ENCODE measurements around the gene FCRLA.

Gene FCRLA

GRCh38 chr1:161731981-161732718 lies 25.1 kb downstream of the FCRLA start:
- Histone ChIP-seq H3K4me1 (ENCODE audit: low read length) (peaks cover 53% of the 10 kb centered on the region), H3K27me3 (ENCODE audit: low read depth, low read length) (no peaks in the 10 kb centered on the region), H3K27ac (ENCODE audit: low read length) (no peak overlapping the region), H3K36me3 (replicated peaks; ENCODE audit: low read depth, low read length) (no peaks in the 10 kb centered on the region), H3K4me2 (ENCODE audit: low read length) (no peak overlapping the region), H3K9ac (ENCODE audit: low read length) (no peak overlapping the region), H3K4me3 (ENCODE audit: low read length) (no peak overlapping the region), H4K20me1 (ENCODE audit: insufficient read depth, low read length) (no peaks in the 10 kb centered on the region), H3K79me2 (ENCODE audit: low read length) (no peaks in the 10 kb centered on the region), H3K9me3 (ENCODE audit: insufficient read depth, low read length) (no peaks in the 10 kb centered on the region), H2AFZ (ENCODE audit: low read depth, low read length) (no peak overlapping the region)
- TF ChIP-seq EZH2phosphoT487 (IDR thresholded peaks at IDR 0.05; ENCODE audit: low read depth), result no peak
- TF ChIP-seq, protein P1, sequence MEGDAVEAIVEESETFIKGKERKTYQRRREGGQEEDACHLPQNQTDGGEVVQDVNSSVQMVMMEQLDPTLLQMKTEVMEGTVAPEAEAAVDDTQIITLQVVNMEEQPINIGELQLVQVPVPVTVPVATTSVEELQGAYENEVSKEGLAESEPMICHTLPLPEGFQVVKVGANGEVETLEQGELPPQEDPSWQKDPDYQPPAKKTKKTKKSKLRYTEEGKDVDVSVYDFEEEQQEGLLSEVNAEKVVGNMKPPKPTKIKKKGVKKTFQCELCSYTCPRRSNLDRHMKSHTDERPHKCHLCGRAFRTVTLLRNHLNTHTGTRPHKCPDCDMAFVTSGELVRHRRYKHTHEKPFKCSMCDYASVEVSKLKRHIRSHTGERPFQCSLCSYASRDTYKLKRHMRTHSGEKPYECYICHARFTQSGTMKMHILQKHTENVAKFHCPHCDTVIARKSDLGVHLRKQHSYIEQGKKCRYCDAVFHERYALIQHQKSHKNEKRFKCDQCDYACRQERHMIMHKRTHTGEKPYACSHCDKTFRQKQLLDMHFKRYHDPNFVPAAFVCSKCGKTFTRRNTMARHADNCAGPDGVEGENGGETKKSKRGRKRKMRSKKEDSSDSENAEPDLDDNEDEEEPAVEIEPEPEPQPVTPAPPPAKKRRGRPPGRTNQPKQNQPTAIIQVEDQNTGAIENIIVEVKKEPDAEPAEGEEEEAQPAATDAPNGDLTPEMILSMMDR (IDR thresholded peaks at IDR 0.05; ENCODE audit: low read depth, low read length), result no peak

- H3K27me3 ChIP-seq (ENCODE audit: low read depth, low read length), result no peaks in the 10 kb centered on the region
- no peak for TF ChIP-seq EZH2phosphoT487 (IDR thresholded peaks at IDR 0.05; ENCODE audit: low read depth)
- TF ChIP-seq, protein P1 (IDR thresholded peaks at IDR 0.05; ENCODE audit: low read depth, low read length), result no peak
- H2AFZ ChIP-seq (ENCODE audit: low read depth, low read length), result no peak overlapping the region
- H3K9me3 ChIP-seq (ENCODE audit: insufficient read depth, low read length), result no peaks in the 10 kb centered on the region
- no peaks in the 10 kb centered on the region for H4K20me1 ChIP-seq (ENCODE audit: insufficient read depth, low read length)
- H3K27ac ChIP-seq (ENCODE audit: low read length), result no peak overlapping the region
- H3K9ac ChIP-seq (ENCODE audit: low read length), result no peak overlapping the region
- H3K4me3 ChIP-seq (ENCODE audit: low read length), result no peak overlapping the region
- H3K4me1 ChIP-seq (ENCODE audit: low read length), result peaks cover 57% of the 10 kb centered on the region
- H3K79me2 ChIP-seq (ENCODE audit: low read length), result no peaks in the 10 kb centered on the region
- H3K36me3 ChIP-seq (replicated peaks; ENCODE audit: low read depth, low read length), result no peaks in the 10 kb centered on the region
- no peak overlapping the region for H3K4me2 ChIP-seq (ENCODE audit: low read length)
Observed at GRCh38 chr1:161733526-161733925, 26.5 kb downstream of the FCRLA start.

DNA sequence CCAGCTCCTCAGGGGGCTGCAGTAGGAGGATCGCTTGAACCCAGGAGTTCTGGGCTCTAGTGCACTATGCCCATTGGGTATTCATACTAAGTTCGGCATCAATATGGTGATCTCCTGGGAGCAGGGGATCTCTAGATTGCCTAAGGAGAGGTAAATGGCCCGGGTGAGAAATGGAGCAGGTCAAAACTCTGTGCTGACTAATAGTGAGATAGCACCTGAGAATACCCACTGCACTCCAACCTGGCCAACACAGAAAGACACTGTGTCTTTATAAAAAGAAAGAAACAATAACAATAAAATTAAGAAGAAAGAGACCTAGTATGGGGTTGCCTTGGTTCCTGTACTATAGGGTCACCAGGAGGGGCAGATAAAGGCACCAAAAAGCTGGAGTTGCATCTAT lies 28.8 kb downstream of the FCRLA start:
- no peak for TF ChIP-seq EZH2phosphoT487 (IDR thresholded peaks at IDR 0.05; ENCODE audit: low read depth)
- TF ChIP-seq, protein P1 (IDR thresholded peaks at IDR 0.05; ENCODE audit: low read depth, low read length), result no peak
- Histone ChIP-seq H3K4me3 (ENCODE audit: low read length) (peak overlapping the region; percentile 1; the same call in 1 of the 2 replicates), H3K4me1 (ENCODE audit: low read length) (peaks cover 58% of the 10 kb centered on the region), H3K27me3 (ENCODE audit: low read depth, low read length) (no peaks in the 10 kb centered on the region), H3K79me2 (ENCODE audit: low read length) (no peaks in the 10 kb centered on the region), H3K9me3 (ENCODE audit: insufficient read depth, low read length) (no peaks in the 10 kb centered on the region), H4K20me1 (ENCODE audit: insufficient read depth, low read length) (no peaks in the 10 kb centered on the region), H3K36me3 (replicated peaks; ENCODE audit: low read depth, low read length) (no peaks in the 10 kb centered on the region), H3K27ac (ENCODE audit: low read length) (no peak overlapping the region), H2AFZ (ENCODE audit: low read depth, low read length) (no peak overlapping the region), H3K9ac (ENCODE audit: low read length) (no peak overlapping the region), H3K4me2 (ENCODE audit: low read length) (peak overlapping the region; percentile 56)

- no peaks in the 10 kb centered on the region for H3K36me3 ChIP-seq (replicated peaks; ENCODE audit: low read depth, low read length)
- H3K27ac ChIP-seq (ENCODE audit: low read length), result no peak overlapping the region
- H3K4me1 ChIP-seq (ENCODE audit: low read length), result peaks cover 64% of the 10 kb centered on the region
- no peaks in the 10 kb centered on the region for H4K20me1 ChIP-seq (ENCODE audit: insufficient read depth, low read length)
- peak overlapping the region; percentile 85 for H2AFZ ChIP-seq (ENCODE audit: low read depth, low read length)
- no peaks in the 10 kb centered on the region for H3K9me3 ChIP-seq (ENCODE audit: insufficient read depth, low read length)
- peak overlapping the region; percentile 1; the same call in 1 of the 2 replicates for H3K4me3 ChIP-seq (ENCODE audit: low read length)
- no peaks in the 10 kb centered on the region for H3K79me2 ChIP-seq (ENCODE audit: low read length)
- H3K4me2 ChIP-seq (ENCODE audit: low read length), result peak overlapping the region; percentile 56
- TF ChIP-seq, protein P1 (IDR thresholded peaks at IDR 0.05; ENCODE audit: low read depth, low read length), result no peak
- no peak for TF ChIP-seq EZH2phosphoT487 (IDR thresholded peaks at IDR 0.05; ENCODE audit: low read depth)
- peak overlapping the region; percentile 12; the same call in 1 of the 2 replicates for H3K9ac ChIP-seq (ENCODE audit: low read length)
- no peaks in the 10 kb centered on the region for H3K27me3 ChIP-seq (ENCODE audit: low read depth, low read length)
Observed at GRCh38 chr1:161736335-161736969, 29.4 kb downstream of the FCRLA start.
